GM18951 (cell line): ENCODE data around the gene SNX25.

Source experiments
- POLR2A ChIP-seq: IDR thresholded peaks from 4 replicates; pipeline ENCODE4 v1.6.1; 2011; ENCODE audit warnings: mild to moderate bottlenecking; ENCODE audit not compliant: insufficient read length, insufficient read depth; ENCODE audit errors: extremely low read depth
- in situ Hi-C: fragments of 300-500 bp; cut with MboI; formaldehyde crosslinking; loops from one replicate; pipeline ENCODE4 v1.12.0; 2022; ENCODE audit warnings: low sequenced_read_pairs, mixed read lengths, inconsistent platforms; ENCODE audit not compliant: unreplicated experiment

Gene SNX25

DNA sequence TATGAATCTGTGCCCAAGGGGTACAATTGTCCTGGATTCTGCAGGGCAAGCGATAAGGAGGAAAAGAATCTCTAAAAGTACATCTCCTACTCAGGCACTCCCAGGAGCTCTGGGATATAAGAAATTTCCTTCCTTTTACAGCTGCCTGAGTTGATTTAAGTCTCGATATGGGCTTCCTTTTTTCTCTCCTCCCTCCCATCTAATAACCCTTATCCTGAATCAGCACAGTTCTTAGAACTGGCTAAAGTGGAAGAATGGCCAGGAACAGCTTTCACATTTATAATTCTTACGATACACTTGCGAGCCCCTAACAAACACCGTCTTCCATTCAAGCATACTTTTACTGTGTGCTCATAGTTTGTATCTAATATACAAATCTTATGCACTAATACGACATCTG is 165.2 kb downstream of the SNX25 start:
- TF ChIP-seq POLR2A: no peak
- in situ Hi-C loops: no loop called here

GRCh38 chr4:185378264-185378663 is 168.9 kb downstream of the SNX25 start:
- TF ChIP-seq POLR2A: no peak
- in situ Hi-C loops: no loop called here

DNA sequence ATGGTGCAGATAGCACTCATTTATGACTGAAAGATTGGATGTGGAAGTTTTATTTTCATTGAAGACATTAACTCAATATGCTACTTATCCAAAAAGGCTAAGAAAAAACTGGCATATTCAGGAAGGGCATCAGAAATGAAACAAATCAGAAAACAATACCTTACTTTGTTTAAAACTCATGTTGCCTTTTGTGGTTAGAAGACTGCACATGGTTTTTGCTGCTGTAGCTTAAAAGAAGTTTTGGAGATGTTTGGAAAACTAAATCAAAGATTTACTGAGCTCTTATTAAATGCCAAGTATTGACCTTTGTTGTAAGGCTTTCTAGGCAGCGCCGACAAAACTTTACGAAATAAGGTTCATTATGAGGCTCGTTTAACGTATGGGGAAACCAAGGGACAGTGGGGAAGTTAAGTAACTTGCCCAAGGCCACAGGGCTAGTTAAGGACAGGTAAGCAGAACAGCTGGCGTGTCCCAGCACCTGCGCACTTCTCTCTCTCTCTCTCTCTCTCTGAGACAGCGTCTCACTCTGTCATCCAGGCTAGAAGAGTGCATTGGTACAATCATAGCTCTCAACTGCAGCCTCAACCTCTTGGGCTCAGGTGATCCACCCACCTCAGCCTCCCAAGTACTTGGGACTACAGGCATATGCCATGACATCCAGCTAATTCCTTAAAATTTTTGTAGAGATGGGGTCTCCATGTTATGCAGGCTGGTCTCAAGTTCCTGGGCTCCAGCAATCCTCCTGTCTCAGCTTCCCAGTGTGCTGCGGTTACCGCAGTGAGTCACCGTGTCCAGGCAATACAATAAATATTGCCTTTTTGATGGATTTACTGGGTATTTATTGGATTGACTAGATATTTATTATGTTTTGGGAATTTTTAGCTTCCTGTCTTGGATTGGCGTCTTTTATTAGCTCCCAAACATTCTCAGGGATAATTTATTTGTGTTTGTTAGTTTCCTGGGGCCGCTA is 170.2 kb downstream of the SNX25 start:
- TF ChIP-seq POLR2A: no peak
- in situ Hi-C loops: no loop called here

DNA sequence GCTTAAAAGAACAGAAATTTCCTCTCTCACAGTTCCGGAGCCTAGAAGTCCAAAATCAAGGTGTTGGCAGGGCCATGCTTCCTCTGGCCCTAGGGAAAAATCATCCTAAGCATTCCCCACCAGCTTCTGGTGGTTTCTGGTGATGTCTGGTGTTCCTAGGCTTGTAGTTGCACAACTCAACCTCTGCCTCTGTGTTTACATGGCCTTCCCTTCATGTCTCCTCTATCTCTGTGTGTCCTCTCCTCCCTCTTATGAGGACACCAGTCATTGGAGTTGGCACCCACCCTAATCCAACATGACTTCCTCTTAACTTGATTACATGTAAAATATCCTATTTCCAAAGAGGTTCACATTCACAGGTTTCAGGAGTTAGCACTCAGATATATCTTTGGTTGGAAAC is 170.9 kb downstream of the SNX25 start:
- TF ChIP-seq POLR2A: no peak
- in situ Hi-C loops: no loop called here

DNA sequence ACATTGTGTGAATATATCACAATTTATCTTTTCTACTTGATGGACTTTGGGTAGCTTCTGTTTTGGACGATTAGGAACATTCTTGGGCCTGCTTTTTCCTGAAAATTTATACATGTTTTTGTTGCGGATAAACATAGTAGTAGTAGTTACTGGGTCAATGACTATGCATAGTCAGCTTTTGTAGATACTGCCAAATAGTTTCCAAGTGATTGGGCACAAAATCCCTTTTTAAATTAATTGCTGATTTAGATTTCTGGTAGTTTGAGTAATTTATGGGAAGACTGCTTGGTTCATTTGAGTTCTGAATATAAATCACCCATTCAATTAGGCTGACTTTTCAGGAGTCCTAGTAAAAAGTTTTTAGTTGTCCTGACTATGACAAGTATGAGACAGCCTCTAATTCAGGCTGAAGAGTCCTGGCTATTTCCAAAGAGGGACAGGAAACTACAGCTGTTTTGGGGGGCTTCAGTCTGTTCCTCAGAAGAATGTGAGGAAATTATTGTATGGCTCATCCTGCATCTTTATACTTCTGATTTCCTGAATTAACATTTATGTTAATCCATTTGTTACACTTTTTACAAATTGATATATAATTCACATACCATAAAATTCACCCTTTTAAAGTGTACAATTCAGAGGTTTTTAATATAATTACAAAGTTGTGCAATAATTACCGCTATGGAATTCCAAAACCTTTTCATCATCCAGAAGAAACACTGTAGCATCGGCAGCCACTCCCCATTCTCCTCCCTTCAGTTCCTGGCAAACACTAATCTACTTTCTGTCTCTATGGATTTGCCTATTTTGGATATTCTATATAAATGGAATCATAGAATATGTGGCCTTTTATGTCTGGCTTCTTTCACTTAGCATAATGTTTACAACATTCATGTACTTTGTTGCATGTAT is 172.1 kb downstream of the SNX25 start:
- TF ChIP-seq POLR2A: no peak
- in situ Hi-C loops: no loop called here

DNA sequence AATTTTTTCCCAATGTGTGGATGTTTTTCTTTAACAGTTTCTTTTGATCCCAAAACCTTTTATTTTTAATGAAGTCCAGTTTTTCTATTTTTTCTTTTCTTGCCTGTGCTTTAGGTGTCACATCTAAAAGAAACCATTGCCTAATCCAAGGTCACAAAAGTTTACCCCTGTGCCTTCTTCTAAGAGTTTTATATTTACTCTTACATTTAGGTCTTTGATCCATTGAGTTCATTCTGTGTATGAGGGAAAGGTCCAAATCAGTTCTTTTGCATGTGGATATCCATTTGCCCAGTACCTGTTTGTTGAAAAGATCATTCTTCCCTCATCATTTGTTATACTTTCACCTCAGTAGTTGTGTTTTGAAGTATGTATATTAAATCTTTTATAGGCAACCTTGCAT is 173.4 kb downstream of the SNX25 start:
- no peak for TF ChIP-seq POLR2A

GRCh38 chr4:185383451-185383850 is 174.1 kb downstream of the SNX25 start:
- in situ Hi-C loops: no loop called here
- no peak for TF ChIP-seq POLR2A

More for the DNA sequence above, 173.4 kb downstream of the SNX25 start:
- in situ Hi-C loops: no loop called here

DNA sequence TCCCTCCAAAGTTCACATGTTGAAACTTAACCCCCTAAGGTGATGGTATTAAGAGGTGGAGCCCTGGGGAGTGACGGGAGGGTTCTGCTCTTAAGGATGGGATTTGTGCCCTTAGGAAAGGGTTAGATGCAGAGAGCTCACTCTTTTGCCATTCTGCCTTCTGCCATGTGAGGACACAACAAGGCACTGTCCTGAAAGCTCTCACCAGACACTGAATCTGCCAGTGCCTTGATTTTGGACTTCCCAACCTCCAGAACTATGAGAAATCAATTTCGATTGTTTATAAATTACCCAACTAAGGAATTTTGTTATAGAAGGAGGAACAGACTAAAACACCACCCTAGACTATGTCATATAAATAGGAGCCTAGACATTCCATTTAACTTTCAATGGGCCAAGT is 174.7 kb downstream of the SNX25 start:
- TF ChIP-seq POLR2A: no peak
- in situ Hi-C loops: no loop called here

DNA sequence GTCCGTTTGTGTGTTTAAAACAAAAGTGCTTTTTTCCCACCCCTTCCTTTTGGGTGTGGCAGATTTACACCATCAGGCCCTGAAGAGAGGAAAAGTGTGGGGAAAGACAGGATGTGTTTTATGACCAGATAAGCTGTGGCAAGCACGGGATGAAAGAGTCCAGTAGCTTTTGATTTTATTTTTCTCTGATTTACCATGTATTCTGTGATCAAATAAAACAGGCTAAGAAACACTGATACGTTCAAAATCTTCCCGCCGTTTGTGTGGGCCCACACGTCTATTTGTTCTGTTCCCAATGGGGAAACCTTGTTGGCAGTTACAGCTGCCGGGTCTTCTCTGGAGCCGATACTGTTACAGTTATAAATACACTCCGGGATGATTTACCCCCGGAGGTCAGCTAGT is 175.5 kb downstream of the SNX25 start:
- in situ Hi-C loops: no loop called here
- TF ChIP-seq POLR2A: no peak

GRCh38 chr4:185387957-185388356 is 178.6 kb downstream of the SNX25 start:
- in situ Hi-C loops: no loop called here
- no peak for TF ChIP-seq POLR2A

DNA sequence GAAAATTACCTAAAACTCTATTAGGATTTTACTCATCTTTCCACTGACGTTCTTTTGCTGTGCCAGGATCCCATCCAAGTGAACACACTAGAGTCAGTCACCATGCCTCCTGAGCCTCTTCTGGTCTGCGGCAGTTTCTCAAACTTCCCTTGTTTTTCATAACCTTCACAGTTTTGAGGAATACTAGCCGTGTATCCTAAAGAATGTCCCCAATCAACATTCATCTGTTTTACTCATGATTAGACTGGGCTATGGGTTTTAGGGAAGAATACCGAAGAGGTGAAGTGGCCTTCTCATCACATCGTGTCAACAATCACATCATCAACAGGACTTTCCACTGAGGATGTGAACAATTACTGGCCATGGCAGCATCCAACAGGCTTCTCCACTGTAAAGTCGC is 181.5 kb downstream of the SNX25 start:
- in situ Hi-C loops: no loop called here
- no peak for TF ChIP-seq POLR2A

DNA sequence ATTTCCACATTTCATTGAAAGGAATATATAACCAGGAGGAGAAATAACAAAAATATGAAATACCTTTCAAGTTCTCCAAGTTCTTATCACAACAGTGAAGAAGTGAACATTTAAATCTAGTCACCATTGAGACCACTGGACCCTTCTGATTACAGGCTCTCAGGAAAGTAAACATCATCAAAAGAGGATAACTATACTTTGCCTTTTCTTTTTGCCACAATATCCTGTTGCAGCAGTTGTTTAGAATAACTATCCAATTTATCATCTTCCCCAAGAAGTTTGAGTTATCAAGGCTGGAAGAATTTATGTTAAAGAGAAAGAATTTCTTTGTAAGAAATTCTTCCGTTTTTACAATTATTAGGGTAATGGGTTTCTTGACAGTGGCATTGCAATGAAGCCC is 182.8 kb downstream of the SNX25 start:
- in situ Hi-C loops: no loop called here
- no peak for TF ChIP-seq POLR2A

GRCh38 chr4:185394568-185395237 is 185.3 kb downstream of the SNX25 start:
- TF ChIP-seq POLR2A: no peak
- in situ Hi-C loops: no loop called here
